ENCODE data around the gene EIF4B. TPM values are rescaled to one million over a fixed set of nuclear protein-coding genes. Genes with fewer than 3 reads are reported as not detected.

The EIF4B gene
- total and polyA plus RNA-seq, 2 of the 13 experiments (the other 11 are each of a cell fraction or from before 2014, with no cell fraction given) = 416 to 548 TPM

DNA sequence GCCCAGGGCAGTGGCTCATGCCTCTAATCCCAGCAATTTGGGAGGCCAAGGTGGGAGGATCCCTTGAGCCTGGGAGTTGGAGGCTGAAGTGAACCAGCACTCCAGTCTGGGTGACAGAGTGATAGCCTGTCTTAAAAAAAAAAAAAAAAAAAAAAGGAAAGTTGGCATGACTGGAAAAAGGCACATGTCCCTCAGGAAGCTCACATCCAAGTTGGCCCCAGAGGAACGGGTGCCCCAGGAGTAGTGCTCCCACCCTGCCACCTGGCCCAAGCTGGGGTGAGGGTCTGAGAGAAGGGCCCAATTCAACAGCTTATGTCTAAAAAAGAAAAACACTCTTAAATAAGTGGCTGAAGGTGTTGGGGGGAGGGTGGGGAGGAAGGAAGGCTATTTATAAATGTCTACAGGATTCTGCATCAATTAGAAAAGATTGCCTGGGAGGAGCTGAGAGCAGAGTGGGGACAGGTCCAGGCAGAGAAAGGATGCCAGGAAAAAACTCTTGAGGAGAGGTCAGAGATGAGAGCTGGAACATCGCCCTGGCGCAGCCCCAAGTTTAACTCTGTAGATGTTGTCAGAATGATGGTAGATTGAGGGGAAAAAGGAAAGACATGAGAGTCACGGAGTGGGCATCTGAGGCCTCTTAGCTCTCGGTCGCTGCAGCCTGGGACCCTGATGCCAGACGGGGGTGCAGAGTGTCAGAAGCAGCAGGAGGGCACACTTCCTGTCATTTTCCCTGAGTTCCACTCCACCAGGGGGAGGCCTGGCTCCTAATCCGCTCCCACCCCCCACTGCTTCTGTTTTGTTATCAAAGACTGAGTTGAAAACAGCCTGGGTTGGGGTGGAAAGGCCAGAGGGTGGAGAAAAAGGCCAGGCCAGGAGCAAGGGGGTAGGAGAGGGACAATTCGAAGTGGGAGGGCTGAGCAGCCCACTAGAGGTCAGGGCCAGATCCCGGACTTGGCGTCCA lies 65.6 kb downstream of the EIF4B start:
- DNase-seq (ENCODE audit: low spot score) = no peak
- Histone ChIP-seq H3K4me1 (ENCODE audit: insufficient read depth, low read length) (peaks cover 38% of the 10 kb centered on the region), H2AFZ (ENCODE audit: low read length) (no peak overlapping the region), H4K20me1 (ENCODE audit: insufficient read depth, low read length) (no peaks in the 10 kb centered on the region), H3K27me3 (ENCODE audit: control insufficient read depth in 1 of 2, insufficient read depth in 2 of 2, low read length in 2 of 2) (no peaks in the 10 kb centered on the region), H3K79me2 (ENCODE audit: insufficient read depth, low read length) (no peaks in the 10 kb centered on the region), H3K36me3 (replicated peaks in 1 of 2; ENCODE audit: control insufficient read depth in 1 of 2, insufficient read depth in 2 of 2, low read length in 2 of 2) (peaks cover 1 to 12% of the 10 kb centered on the region in 2 experiments; a peak in 2 of 5 replicates), H3K4me2 (ENCODE audit: low read depth, low read length) (no peak overlapping the region), H3K9ac (ENCODE audit: insufficient read depth, low read depth, low read length) (no peak overlapping the region), H3K9me3 (ENCODE audit: low read length) (no peaks in the 10 kb centered on the region), H3K4me3 (replicated peaks in 1 of 3; ENCODE audit: insufficient read depth in 1 of 3, low read depth in 2 of 3, low read length in 3 of 3) (no peak overlapping the region), H3K27ac (ENCODE audit: extremely low read length, insufficient read depth, low read length) (no peak overlapping the region)
- FAIRE-seq = no peak
- TF ChIP-seq FOXJ3 (CRISPR knock-in tag; IDR thresholded peaks at IDR 0.05; ENCODE audit: borderline replicate concordance) (no peak), STAG1 (CRISPR knock-in tag; IDR thresholded peaks at IDR 0.05) (0 out of 2 replicates have a peak, but pooled peaks have one; percentile 13)
- ChIA-PET POLR2A (no interaction called here), CTCF (ENCODE audit: low intra/inter-chr PET ratio, low total read pairs) (no interaction called here)
- BruUV-seq (replicated peaks) = no TSS peak
- in situ Hi-C loops (cut with HindIII; ENCODE audit: extremely low pct_ligation_motif_present, low pct_unique_long_range_greater_than_20kb) (no loop called here), intact Hi-C loops (cut with micrococcal nuclease; ENCODE audit: unreplicated experiment) (no loop called here)
- ATAC-seq = no peak
- 85% methylated on average over 11 of the region's 11 CpGs for WGBS (ENCODE audit: low lambda C conversion rate)

DNA sequence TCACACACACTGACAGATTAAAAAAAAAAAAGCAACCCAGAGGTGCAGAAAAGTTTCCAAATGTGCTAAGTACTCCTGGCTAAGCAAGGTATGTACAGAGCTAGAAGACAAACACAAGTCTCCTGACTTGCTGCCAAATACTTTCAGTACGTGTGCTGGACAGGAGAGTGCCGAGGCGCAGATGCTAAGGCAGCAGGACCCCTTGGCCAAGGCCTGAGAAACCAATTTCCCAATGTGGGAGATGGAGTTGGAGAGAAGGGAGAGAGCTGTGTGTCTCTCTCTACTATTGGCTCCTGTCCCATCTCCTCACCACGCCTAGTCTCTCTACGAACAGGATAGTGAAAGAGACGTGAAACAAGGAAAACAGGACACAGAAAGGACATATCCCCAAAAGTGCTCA lies 67.6 kb downstream of the EIF4B start:
- Histone ChIP-seq H3K9me3 (ENCODE audit: low read length) (no peaks in the 10 kb centered on the region), H3K9ac (ENCODE audit: insufficient read depth, low read depth, low read length) (no peak overlapping the region), H3K27me3 (ENCODE audit: control insufficient read depth in 1 of 2, insufficient read depth in 2 of 2, low read length in 2 of 2) (no peaks in the 10 kb centered on the region), H4K20me1 (ENCODE audit: insufficient read depth, low read length) (no peaks in the 10 kb centered on the region), H3K27ac (ENCODE audit: extremely low read length, insufficient read depth, low read length) (no peak overlapping the region), H3K4me3 (replicated peaks in 1 of 3; ENCODE audit: insufficient read depth in 1 of 3, low read depth in 2 of 3, low read length in 3 of 3) (no peak overlapping the region), H3K4me2 (ENCODE audit: low read depth, low read length) (no peak overlapping the region), H3K79me2 (ENCODE audit: insufficient read depth, low read length) (no peaks in the 10 kb centered on the region), H3K36me3 (replicated peaks in 1 of 2; ENCODE audit: control insufficient read depth in 1 of 2, insufficient read depth in 2 of 2, low read length in 2 of 2) (peaks cover 1 to 12% of the 10 kb centered on the region in 2 experiments; a peak in 2 of 5 replicates), H3K4me1 (ENCODE audit: insufficient read depth, low read length) (peaks cover 56% of the 10 kb centered on the region), H2AFZ (ENCODE audit: low read length) (no peak overlapping the region)
- in situ Hi-C loops (cut with HindIII; ENCODE audit: extremely low pct_ligation_motif_present, low pct_unique_long_range_greater_than_20kb) (no loop called here), intact Hi-C loops (cut with micrococcal nuclease; ENCODE audit: unreplicated experiment) (no loop called here)
- POLR2A ChIA-PET = no interaction called here
- DNase-seq (ENCODE audit: low spot score) = no peak
- no peak for ATAC-seq
- FAIRE-seq = no peak
- CTCF ChIA-PET (ENCODE audit: low intra/inter-chr PET ratio, low total read pairs) = no interaction called here
- 95% methylated on average over 6 of the region's 6 CpGs for WGBS (ENCODE audit: low lambda C conversion rate)
- TF ChIP-seq ZNF891 (CRISPR knock-in tag; IDR thresholded peaks at IDR 0.05) (no peak), GLI4 (CRISPR knock-in tag; IDR thresholded peaks at IDR 0.05; ENCODE audit: borderline replicate concordance) (no peak), JUND (CRISPR knock-in tag; IDR thresholded peaks at IDR 0.05) (no peak), KDM1A (CRISPR knock-in tag; IDR thresholded peaks at IDR 0.05) (no peak), SETDB1 (CRISPR knock-in tag; IDR thresholded peaks at IDR 0.05; ENCODE audit: borderline replicate concordance) (no peak), SNAPC2 (CRISPR knock-in tag; IDR thresholded peaks at IDR 0.05) (no peak), TGIF2 (CRISPR knock-in tag; IDR thresholded peaks at IDR 0.05) (no peak), ZNF570 (CRISPR knock-in tag; IDR thresholded peaks at IDR 0.05; ENCODE audit: borderline replicate concordance) (no peak), HOXA7 (CRISPR knock-in tag; IDR thresholded peaks at IDR 0.05) (no peak), KDM5A (IDR thresholded peaks at IDR 0.05; ENCODE audit: borderline replicate concordance, low read length) (no peak)
- TF ChIP-seq, protein P1, sequence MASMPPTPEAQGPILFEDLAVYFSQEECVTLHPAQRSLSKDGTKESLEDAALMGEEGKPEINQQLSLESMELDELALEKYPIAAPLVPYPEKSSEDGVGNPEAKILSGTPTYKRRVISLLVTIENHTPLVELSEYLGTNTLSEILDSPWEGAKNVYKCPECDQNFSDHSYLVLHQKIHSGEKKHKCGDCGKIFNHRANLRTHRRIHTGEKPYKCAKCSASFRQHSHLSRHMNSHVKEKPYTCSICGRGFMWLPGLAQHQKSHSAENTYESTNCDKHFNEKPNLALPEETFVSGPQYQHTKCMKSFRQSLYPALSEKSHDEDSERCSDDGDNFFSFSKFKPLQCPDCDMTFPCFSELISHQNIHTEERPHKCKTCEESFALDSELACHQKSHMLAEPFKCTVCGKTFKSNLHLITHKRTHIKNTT (CRISPR knock-in tag; IDR thresholded peaks at IDR 0.05) = no peak
- TF ChIP-seq, protein P2, sequence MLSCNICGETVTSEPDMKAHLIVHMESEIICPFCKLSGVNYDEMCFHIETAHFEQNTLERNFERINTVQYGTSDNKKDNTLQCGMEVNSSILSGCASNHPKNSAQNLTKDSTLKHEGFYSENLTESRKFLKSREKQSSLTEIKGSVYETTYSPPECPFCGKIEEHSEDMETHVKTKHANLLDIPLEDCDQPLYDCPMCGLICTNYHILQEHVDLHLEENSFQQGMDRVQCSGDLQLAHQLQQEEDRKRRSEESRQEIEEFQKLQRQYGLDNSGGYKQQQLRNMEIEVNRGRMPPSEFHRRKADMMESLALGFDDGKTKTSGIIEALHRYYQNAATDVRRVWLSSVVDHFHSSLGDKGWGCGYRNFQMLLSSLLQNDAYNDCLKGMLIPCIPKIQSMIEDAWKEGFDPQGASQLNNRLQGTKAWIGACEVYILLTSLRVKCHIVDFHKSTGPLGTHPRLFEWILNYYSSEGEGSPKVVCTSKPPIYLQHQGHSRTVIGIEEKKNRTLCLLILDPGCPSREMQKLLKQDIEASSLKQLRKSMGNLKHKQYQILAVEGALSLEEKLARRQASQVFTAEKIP (CRISPR knock-in tag; IDR thresholded peaks at IDR 0.05; ENCODE audit: borderline replicate concordance) = no peak
- BruUV-seq (replicated peaks) = no TSS peak
